A673 (cell line): Measurements from ENCODE around the gene ZNF124.

Source experiments
- CTCF ChIP-seq: fragments of 300-800, 200-600 bp; sonication (generic); conservative IDR thresholded peaks from 2 replicates; pipeline ENCODE4 v1.5.1; 2017; ENCODE audit warnings: low read depth, mild to moderate bottlenecking, antibody characterized with exemption, low read length, moderate library complexity, mixed read lengths
- EZH2 ChIP-seq: fragments of 200-600 bp; sonication (generic); IDR thresholded peaks from 2 replicates; pipeline ENCODE4 v1.6.1; 2017; ENCODE audit warnings: borderline replicate concordance, low read depth, mild to moderate bottlenecking, mixed read lengths, antibody characterized with exemption, low read length; ENCODE audit not compliant: poor library complexity, severe bottlenecking

DNA sequence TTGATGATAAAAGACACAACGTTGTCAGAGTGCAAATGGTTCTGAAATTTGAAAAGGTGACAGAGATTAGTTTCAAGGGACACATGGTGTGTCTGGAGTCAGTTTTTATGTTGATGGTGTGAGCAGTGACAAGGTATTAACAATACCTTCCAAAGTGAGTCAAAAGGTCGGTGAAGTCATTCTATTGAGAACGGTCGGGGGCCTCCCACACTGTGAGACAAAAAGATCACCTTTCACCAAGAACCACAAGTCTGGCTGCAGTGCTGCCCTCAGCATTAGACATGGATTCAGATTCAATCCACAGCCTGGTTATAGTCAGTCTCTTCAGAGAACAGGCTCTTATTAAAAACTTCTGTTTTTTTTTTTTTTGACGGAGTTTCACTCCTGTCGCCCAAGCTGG lies 26.5 kb downstream of the ZNF124 start:
- TF ChIP-seq CTCF, result no peak
- no peak for TF ChIP-seq EZH2
